WTC11 (cell line): ENCODE data around the gene HYCC2. TPM values are rescaled to one million over a fixed set of nuclear protein-coding genes. Genes with fewer than 3 reads are reported as not detected.

Source experiments
- ATAC-seq: fragments of 200-7000 bp; cut with Tn5 transposase; 2 replicates; pipeline ENCODE4 v1.10.0; 2021; ENCODE audit warnings: mild to moderate bottlenecking, moderate library complexity
- CTCF ChIA-PET: fragments of 300-600 bp; sonication (Branson Sonifier 250); formaldehyde crosslinking; loops from one replicate; lab custom pipeline; 2021; ENCODE audit warnings: antibody characterized with exemption; lab: Charles Lee
- POLR2A ChIA-PET: fragments of 350-600 bp; sonication (Branson Sonifier 250); formaldehyde crosslinking; loops from one replicate; lab custom pipeline; 2021; ENCODE audit warnings: antibody characterized with exemption; lab: Charles Lee
- DNase-seq: peaks from one replicate; pipeline ENCODE4 v3.0.0; 2021; ENCODE audit warnings: low spot score
- H3K27ac Mint-ChIP-seq: 2 replicates; pipeline ENCODE4 v1.8.0; 2021; ENCODE audit warnings: mixed read lengths
- H3K27me3 Mint-ChIP-seq: 2 replicates; pipeline ENCODE4 v1.8.0; 2021; ENCODE audit warnings: low read depth, mild to moderate bottlenecking, moderate library complexity, mixed read lengths
- H3K36me3 Mint-ChIP-seq: 2 replicates; pipeline ENCODE4 v1.8.0; 2021; ENCODE audit warnings: mixed read lengths
- H3K4me1 Mint-ChIP-seq: 2 replicates; pipeline ENCODE4 v1.8.0; 2022; ENCODE audit warnings: mixed read lengths
- H3K4me3 Mint-ChIP-seq: 2 replicates; pipeline ENCODE4 v1.8.0; 2021; ENCODE audit warnings: mild to moderate bottlenecking, moderate library complexity, mixed read lengths
- H3K9me3 Mint-ChIP-seq: 2 replicates; pipeline ENCODE4 v1.8.0; 2021; ENCODE audit warnings: mixed read lengths
- ETV6 ChIP-seq: sonication (generic); formaldehyde crosslinking; IDR thresholded peaks from 2 replicates; pipeline ENCODE4 v1.8.1; 2022; ENCODE audit warnings: mild to moderate bottlenecking, missing genetic modification reagents
- GABPB1 ChIP-seq: sonication (generic); formaldehyde crosslinking; IDR thresholded peaks from 2 replicates; pipeline ENCODE4 v1.8.1; 2023; ENCODE audit warnings: mild to moderate bottlenecking, missing genetic modification reagents
- JAZF1 ChIP-seq: fragments of 250-450 bp; sonication (Bioruptor Pico); IDR thresholded peaks from 2 replicates; pipeline ENCODE4 v1.9.0; 2021; ENCODE audit warnings: moderate library complexity, mild to moderate bottlenecking, inconsistent platforms
- MYBL2 ChIP-seq: sonication (generic); formaldehyde crosslinking; IDR thresholded peaks from 2 replicates; pipeline ENCODE4 v1.8.1; 2023; ENCODE audit warnings: mild to moderate bottlenecking, moderate library complexity, missing genetic modification reagents
- ZNF416 ChIP-seq: fragments of 250-450 bp; sonication (Bioruptor Pico); IDR thresholded peaks from 2 replicates; pipeline ENCODE4 v1.9.0; 2021; ENCODE audit warnings: mild to moderate bottlenecking, inconsistent platforms
- total RNA-seq: library from RNA; stranded (reverse); gene quantifications from 3 replicates; pipeline ENCODE4 v1.2.3, GENCODE V29; 2021
- TF ChIP-seq, protein P1 (sequence below): sonication (generic); formaldehyde crosslinking; IDR thresholded peaks from 2 replicates; pipeline ENCODE4 v1.8.0; 2022; ENCODE audit warnings: missing genetic modification reagents
- TF ChIP-seq, protein P2 (sequence below): sonication (generic); formaldehyde crosslinking; IDR thresholded peaks from 2 replicates; pipeline ENCODE4 v1.8.0; 2022; ENCODE audit warnings: mild to moderate bottlenecking, missing genetic modification reagents
- TF ChIP-seq, protein P3 (sequence below): sonication (generic); formaldehyde crosslinking; IDR thresholded peaks from 2 replicates; pipeline ENCODE4 v1.8.1; 2023; ENCODE audit warnings: mild to moderate bottlenecking, missing genetic modification reagents, moderate library complexity
- TF ChIP-seq, protein P4 (sequence below): fragments of 200-600 bp; IDR thresholded peaks from 2 replicates; pipeline ENCODE4 v1.8.0; 2022; ENCODE audit warnings: antibody characterized with exemption
- TF ChIP-seq, protein P5 (sequence below): sonication (generic); formaldehyde crosslinking; IDR thresholded peaks from 2 replicates; pipeline ENCODE4 v1.8.0; 2023; ENCODE audit warnings: missing genetic modification reagents, mild to moderate bottlenecking, borderline replicate concordance
- TF ChIP-seq, protein P6 (sequence below): sonication (generic); formaldehyde crosslinking; IDR thresholded peaks from 2 replicates; pipeline ENCODE4 v1.8.0; 2022; ENCODE audit warnings: mild to moderate bottlenecking, missing genetic modification reagents

The HYCC2 gene
- total RNA-seq, 1 experiment from 2014 or later = 10.4 TPM

DNA sequence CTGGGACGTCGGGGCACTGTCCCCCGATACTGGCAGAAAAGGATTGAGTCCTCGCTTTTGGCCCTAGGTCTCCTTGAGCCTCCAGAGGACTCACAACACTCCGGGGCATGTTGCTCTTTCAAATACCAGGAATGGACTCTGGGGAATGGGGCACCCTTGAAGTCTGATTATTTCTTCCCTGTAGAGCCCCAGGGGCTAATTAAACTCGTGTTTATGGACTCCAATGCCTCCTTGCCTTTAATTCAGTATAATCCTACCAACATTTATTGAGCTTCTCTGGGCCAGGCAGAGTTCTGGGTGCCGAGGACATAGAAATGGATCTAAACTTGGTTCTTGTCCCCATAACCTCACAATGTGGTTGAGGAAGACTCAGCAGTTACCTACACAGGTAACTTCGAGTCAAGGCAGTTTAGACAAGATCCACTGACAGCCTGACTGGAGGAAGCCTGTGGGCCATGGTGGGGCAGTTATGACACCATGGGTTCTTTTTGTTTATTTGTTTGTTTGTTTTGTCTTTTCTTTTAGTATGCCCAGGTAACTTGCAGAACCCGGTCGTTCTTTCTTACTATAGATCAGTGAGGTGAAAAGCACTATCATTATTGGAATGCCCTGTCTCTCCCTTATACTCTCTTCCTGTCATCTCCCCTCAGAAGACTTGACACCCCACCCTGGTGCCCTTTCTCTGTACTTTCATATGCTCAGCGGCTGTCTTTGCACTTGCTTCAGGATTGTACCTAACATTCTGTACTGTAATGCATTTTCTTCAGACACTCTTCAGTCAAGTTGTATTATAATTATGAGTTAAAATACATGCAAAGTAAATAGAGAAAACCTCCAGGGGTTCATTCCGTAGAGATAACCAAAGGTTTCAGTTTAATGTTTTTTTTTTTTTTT lies 47.7 kb upstream of the HYCC2 start:
- H3K27ac Mint-ChIP-seq = peak overlapping the region; percentile 95
- TF ChIP-seq, protein P1, sequence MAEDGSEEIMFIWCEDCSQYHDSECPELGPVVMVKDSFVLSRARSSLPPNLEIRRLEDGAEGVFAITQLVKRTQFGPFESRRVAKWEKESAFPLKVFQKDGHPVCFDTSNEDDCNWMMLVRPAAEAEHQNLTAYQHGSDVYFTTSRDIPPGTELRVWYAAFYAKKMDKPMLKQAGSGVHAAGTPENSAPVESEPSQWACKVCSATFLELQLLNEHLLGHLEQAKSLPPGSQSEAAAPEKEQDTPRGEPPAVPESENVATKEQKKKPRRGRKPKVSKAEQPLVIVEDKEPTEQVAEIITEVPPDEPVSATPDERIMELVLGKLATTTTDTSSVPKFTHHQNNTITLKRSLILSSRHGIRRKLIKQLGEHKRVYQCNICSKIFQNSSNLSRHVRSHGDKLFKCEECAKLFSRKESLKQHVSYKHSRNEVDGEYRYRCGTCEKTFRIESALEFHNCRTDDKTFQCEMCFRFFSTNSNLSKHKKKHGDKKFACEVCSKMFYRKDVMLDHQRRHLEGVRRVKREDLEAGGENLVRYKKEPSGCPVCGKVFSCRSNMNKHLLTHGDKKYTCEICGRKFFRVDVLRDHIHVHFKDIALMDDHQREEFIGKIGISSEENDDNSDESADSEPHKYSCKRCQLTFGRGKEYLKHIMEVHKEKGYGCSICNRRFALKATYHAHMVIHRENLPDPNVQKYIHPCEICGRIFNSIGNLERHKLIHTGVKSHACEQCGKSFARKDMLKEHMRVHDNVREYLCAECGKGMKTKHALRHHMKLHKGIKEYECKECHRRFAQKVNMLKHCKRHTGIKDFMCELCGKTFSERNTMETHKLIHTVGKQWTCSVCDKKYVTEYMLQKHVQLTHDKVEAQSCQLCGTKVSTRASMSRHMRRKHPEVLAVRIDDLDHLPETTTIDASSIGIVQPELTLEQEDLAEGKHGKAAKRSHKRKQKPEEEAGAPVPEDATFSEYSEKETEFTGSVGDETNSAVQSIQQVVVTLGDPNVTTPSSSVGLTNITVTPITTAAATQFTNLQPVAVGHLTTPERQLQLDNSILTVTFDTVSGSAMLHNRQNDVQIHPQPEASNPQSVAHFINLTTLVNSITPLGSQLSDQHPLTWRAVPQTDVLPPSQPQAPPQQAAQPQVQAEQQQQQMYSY (CRISPR knock-in tag) = peak; percentile 96
- TF ChIP-seq, protein P2, sequence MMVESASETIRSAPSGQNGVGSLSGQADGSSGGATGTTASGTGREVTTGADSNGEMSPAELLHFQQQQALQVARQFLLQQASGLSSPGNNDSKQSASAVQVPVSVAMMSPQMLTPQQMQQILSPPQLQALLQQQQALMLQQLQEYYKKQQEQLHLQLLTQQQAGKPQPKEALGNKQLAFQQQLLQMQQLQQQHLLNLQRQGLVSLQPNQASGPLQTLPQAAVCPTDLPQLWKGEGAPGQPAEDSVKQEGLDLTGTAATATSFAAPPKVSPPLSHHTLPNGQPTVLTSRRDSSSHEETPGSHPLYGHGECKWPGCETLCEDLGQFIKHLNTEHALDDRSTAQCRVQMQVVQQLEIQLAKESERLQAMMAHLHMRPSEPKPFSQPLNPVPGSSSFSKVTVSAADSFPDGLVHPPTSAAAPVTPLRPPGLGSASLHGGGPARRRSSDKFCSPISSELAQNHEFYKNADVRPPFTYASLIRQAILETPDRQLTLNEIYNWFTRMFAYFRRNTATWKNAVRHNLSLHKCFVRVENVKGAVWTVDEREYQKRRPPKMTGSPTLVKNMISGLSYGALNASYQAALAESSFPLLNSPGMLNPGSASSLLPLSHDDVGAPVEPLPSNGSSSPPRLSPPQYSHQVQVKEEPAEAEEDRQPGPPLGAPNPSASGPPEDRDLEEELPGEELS (CRISPR knock-in tag) = no peak
- TF ChIP-seq, protein P3, sequence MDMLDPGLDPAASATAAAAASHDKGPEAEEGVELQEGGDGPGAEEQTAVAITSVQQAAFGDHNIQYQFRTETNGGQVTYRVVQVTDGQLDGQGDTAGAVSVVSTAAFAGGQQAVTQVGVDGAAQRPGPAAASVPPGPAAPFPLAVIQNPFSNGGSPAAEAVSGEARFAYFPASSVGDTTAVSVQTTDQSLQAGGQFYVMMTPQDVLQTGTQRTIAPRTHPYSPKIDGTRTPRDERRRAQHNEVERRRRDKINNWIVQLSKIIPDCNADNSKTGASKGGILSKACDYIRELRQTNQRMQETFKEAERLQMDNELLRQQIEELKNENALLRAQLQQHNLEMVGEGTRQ = no peak
- TF ChIP-seq, all 79 proteins: peak for 1
- POLR2A ChIA-PET = interaction anchor here (0.9 kb wide), 1 partner anchor 675 kb away, joined by 4 read pairs; no protein-coding TSS in a partner anchor
- H3K36me3 Mint-ChIP-seq = no peaks in the 10 kb centered on the region
- DNase-seq (no peak), ATAC-seq (peak; percentile 51)
- peaks cover 48% of the 10 kb centered on the region for H3K4me1 Mint-ChIP-seq
- peaks cover 4% of the 10 kb centered on the region; the same call in 1 of the 2 replicates for H3K27me3 Mint-ChIP-seq
- CTCF ChIA-PET = interaction anchor here (1.2 to 2.9 kb wide), 6 partner anchors 9 to 155 kb away, joined by 3 to 16 read pairs (median 8); partner anchors contain the start of genes CASP10 and ORC2
- peak overlapping the region; percentile 88 for H3K4me3 Mint-ChIP-seq
- H3K9me3 Mint-ChIP-seq = no peaks in the 10 kb centered on the region

DNA sequence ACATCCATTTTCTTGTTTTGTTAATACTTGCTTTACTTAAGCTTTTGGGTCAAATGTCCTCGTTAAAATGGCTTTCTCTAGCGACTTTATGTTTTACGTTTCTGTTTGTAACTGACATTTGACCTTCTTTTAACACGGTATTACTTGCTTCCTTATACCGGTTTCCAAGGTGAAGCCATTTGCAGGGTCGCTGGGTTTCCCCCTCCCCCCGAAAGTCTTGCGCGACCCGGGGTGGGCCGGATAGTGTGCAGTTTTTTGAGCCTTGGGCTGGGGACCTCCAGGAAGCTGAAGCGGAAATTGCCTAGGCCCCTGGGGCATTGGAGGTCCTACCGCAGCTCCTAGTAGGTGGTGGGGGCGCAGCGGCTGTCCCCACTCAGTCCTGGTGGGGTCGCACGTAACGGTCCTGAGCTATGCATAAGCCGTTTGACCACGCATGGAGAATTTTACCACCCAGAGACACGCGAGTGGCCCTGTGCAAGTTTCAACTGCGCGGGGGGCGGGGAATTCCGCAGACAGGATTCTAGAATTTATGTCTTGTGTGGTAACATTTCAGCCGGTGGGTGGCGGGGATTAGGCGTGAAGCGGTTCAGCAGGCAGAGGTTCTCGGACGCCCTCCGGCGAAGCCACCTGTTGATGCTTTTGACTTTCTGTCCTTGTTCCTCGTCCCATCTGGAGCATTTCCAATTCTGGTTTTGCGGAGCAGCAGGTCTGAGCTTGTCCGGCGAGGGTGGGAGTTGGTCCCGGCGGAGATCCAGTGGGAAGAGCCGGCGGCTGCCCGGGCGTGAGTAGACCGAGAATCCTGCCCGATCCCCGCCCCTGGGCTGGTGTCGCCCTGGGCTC lies 46.9 kb upstream of the HYCC2 start:
- H3K36me3 Mint-ChIP-seq = no peaks in the 10 kb centered on the region
- peaks cover 4% of the 10 kb centered on the region; the same call in 1 of the 2 replicates for H3K27me3 Mint-ChIP-seq
- H3K27ac Mint-ChIP-seq = peak overlapping the region; percentile 95
- TF ChIP-seq, protein P4, sequence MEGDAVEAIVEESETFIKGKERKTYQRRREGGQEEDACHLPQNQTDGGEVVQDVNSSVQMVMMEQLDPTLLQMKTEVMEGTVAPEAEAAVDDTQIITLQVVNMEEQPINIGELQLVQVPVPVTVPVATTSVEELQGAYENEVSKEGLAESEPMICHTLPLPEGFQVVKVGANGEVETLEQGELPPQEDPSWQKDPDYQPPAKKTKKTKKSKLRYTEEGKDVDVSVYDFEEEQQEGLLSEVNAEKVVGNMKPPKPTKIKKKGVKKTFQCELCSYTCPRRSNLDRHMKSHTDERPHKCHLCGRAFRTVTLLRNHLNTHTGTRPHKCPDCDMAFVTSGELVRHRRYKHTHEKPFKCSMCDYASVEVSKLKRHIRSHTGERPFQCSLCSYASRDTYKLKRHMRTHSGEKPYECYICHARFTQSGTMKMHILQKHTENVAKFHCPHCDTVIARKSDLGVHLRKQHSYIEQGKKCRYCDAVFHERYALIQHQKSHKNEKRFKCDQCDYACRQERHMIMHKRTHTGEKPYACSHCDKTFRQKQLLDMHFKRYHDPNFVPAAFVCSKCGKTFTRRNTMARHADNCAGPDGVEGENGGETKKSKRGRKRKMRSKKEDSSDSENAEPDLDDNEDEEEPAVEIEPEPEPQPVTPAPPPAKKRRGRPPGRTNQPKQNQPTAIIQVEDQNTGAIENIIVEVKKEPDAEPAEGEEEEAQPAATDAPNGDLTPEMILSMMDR = no peak
- TF ChIP-seq ZNF416 (CRISPR knock-in tag) (peak; percentile 13; the same call in 1 of the 2 replicates), MYBL2 (peak; percentile 70; the same call in 1 of the 2 replicates), GABPB1 (CRISPR knock-in tag) (peak; percentile 38), JAZF1 (CRISPR knock-in tag) (no peak), ETV6 (CRISPR knock-in tag) (peak; percentile 76)
- TF ChIP-seq, protein P2 (CRISPR knock-in tag) = 0 out of 2 replicates have a peak, but pooled peaks have one; percentile 23
- TF ChIP-seq, protein P5, sequence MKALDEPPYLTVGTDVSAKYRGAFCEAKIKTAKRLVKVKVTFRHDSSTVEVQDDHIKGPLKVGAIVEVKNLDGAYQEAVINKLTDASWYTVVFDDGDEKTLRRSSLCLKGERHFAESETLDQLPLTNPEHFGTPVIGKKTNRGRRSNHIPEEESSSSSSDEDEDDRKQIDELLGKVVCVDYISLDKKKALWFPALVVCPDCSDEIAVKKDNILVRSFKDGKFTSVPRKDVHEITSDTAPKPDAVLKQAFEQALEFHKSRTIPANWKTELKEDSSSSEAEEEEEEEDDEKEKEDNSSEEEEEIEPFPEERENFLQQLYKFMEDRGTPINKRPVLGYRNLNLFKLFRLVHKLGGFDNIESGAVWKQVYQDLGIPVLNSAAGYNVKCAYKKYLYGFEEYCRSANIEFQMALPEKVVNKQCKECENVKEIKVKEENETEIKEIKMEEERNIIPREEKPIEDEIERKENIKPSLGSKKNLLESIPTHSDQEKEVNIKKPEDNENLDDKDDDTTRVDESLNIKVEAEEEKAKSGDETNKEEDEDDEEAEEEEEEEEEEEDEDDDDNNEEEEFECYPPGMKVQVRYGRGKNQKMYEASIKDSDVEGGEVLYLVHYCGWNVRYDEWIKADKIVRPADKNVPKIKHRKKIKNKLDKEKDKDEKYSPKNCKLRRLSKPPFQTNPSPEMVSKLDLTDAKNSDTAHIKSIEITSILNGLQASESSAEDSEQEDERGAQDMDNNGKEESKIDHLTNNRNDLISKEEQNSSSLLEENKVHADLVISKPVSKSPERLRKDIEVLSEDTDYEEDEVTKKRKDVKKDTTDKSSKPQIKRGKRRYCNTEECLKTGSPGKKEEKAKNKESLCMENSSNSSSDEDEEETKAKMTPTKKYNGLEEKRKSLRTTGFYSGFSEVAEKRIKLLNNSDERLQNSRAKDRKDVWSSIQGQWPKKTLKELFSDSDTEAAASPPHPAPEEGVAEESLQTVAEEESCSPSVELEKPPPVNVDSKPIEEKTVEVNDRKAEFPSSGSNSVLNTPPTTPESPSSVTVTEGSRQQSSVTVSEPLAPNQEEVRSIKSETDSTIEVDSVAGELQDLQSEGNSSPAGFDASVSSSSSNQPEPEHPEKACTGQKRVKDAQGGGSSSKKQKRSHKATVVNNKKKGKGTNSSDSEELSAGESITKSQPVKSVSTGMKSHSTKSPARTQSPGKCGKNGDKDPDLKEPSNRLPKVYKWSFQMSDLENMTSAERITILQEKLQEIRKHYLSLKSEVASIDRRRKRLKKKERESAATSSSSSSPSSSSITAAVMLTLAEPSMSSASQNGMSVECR (CRISPR knock-in tag) = 0 out of 2 replicates have a peak, but pooled peaks have one; percentile 37
- TF ChIP-seq, protein P6, sequence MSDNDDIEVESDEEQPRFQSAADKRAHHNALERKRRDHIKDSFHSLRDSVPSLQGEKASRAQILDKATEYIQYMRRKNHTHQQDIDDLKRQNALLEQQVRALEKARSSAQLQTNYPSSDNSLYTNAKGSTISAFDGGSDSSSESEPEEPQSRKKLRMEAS (CRISPR knock-in tag) = peak; percentile 17; the same call in 1 of the 2 replicates
- H3K4me3 Mint-ChIP-seq = peak overlapping the region; percentile 88
- ChIA-PET POLR2A (interaction anchor here (0.7 to 1.5 kb wide), 3 partner anchors 8 to 229 kb away, joined by 3 to 5 read pairs (median 3); partner anchors contain the start of genes NIF3L1, ORC2 and PPIL3), CTCF (interaction anchor here (1.2 to 2.9 kb wide), 6 partner anchors 10 to 154 kb away, joined by 3 to 16 read pairs (median 8); partner anchors contain the start of genes CASP10 and ORC2)
- ATAC-seq (peak; percentile 49), DNase-seq (peak; percentile 76)
- peaks cover 43% of the 10 kb centered on the region for H3K4me1 Mint-ChIP-seq
- H3K9me3 Mint-ChIP-seq = no peaks in the 10 kb centered on the region
